Right atrium auricular region (tissue), 2 donors: ENCODE measurements around the gene ACAP3. TPM values are rescaled to one million over a fixed set of nuclear protein-coding genes. Genes with fewer than 3 reads are reported as not detected.
A peak's percentile ranks its signal among the peaks of the same experiment; 100 is the strongest.

Source experiments
- DNase-seq: peaks from one replicate; pipeline ENCODE4 v3.0.0-alpha.2; 2019; ENCODE audit warnings: low spot score
- H3K27ac ChIP-seq, 2 donors: fragments of 200-600 bp; sonication (generic); 1 replicate in 1 of 2; 2 replicates in 1 of 2; pipeline ENCODE4 v1.5.1; 2016 to 2019
- H3K27me3 ChIP-seq, 2 donors: fragments of 200-600 bp; sonication (generic); one replicate each; pipeline versions ENCODE4 v1.5.1 to v1.6.0; 2017 to 2019
- H3K36me3 ChIP-seq: fragments of 200-600 bp; sonication (generic); one replicate; pipeline ENCODE4 v1.5.1; 2016
- H3K4me1 ChIP-seq, 2 donors: fragments of 200-600 bp; sonication (generic); one replicate each; pipeline versions ENCODE4 v1.5.1 to v1.6.0; 2017 to 2019
- H3K4me3 ChIP-seq, 2 donors: fragments of 200-600 bp; sonication (generic); 1 replicate in 1 of 2; 2 replicates in 1 of 2; pipeline ENCODE4 v1.5.1; 2017 to 2019; ENCODE audit warnings: mild to moderate bottlenecking in 1 of 2, moderate library complexity in 1 of 2
- H3K9me3 ChIP-seq, 2 donors: fragments of 200-600 bp; sonication (generic); one replicate each; pipeline ENCODE4 v1.5.1; 2019
- CTCF ChIP-seq, 2 donors: fragments of 200-600 bp; sonication (generic); IDR thresholded peaks; one replicate each; pipeline ENCODE4 v1.5.1; 2019; ENCODE audit warnings: antibody characterized with exemption in 2 of 2
- total RNA-seq, 2 donors: library from RNA; depleted of rRNA; stranded (reverse); fragments of >200 nt; gene quantifications; one replicate each; pipeline ENCODE4 v1.1.0, GENCODE V29; 2016

Gene ACAP3
- total RNA-seq, 2 donors from 2014 or later = 19.5 to 20.4 TPM

GRCh38 chr1:1345860-1346500 lies 38.2 kb upstream of the ACAP3 start:
- H3K27ac ChIP-seq = peak overlapping the region in 1 of 2 donors; percentile 80
- DNase-seq = no peak

GRCh38 chr1:1345384-1345783 lies 37.7 kb upstream of the ACAP3 start:
- Histone ChIP-seq H3K4me1 (peaks cover 0 to 46% of the 10 kb centered on the region in 2 donors), H3K36me3 (peaks cover 3% of the 10 kb centered on the region), H3K4me3 (no peak overlapping the region), H3K9me3 (no peaks in the 10 kb centered on the region), H3K27ac (peak overlapping the region in 1 of 2 donors; percentile 80), H3K27me3 (no peaks in the 10 kb centered on the region)
- TF ChIP-seq CTCF (IDR thresholded peaks at IDR 0.05) = no peak
- DNase-seq = no peak

More at GRCh38 chr1:1345860-1346500, 38.2 kb upstream of the ACAP3 start:
- H3K4me3 ChIP-seq = no peak overlapping the region
- TF ChIP-seq CTCF (IDR thresholded peaks at IDR 0.05) = no peak
- no peaks in the 10 kb centered on the region for H3K27me3 ChIP-seq
- H3K4me1 ChIP-seq = peaks cover 0 to 46% of the 10 kb centered on the region in 2 donors
- H3K9me3 ChIP-seq = no peaks in the 10 kb centered on the region
- no peaks in the 10 kb centered on the region for H3K36me3 ChIP-seq

- no peak for TF ChIP-seq CTCF (IDR thresholded peaks at IDR 0.05)
- H3K4me3 ChIP-seq = no peak overlapping the region
- no peak overlapping the region for H3K27ac ChIP-seq
- no peak for DNase-seq
- H3K36me3 ChIP-seq = peaks cover 9% of the 10 kb centered on the region
- no peaks in the 10 kb centered on the region for H3K9me3 ChIP-seq
- peaks cover 0 to 46% of the 10 kb centered on the region in 2 donors for H3K4me1 ChIP-seq
- H3K27me3 ChIP-seq = no peaks in the 10 kb centered on the region
These were observed 37.1 kb upstream of the ACAP3 start for GRCh38 chr1:1344655-1345361.

- no peak for TF ChIP-seq CTCF (IDR thresholded peaks at IDR 0.05)
- H3K27ac ChIP-seq = no peak overlapping the region
- H3K27me3 ChIP-seq = no peaks in the 10 kb centered on the region
- no peaks in the 10 kb centered on the region for H3K9me3 ChIP-seq
- H3K4me1 ChIP-seq = peaks cover 0 to 46% of the 10 kb centered on the region in 2 donors
- no peak overlapping the region for H3K4me3 ChIP-seq
- DNase-seq = no peak
- H3K36me3 ChIP-seq = peaks cover 17% of the 10 kb centered on the region
These were observed 36.2 kb upstream of the ACAP3 start for GRCh38 chr1:1343811-1344421.

GRCh38 chr1:1342584-1343115 lies 34.9 kb upstream of the ACAP3 start:
- Histone ChIP-seq H3K36me3 (peaks cover 30% of the 10 kb centered on the region), H3K4me1 (peaks cover 0 to 36% of the 10 kb centered on the region in 2 donors)

More at GRCh38 chr1:1342584-1343115, 34.9 kb upstream of the ACAP3 start:
- no peak overlapping the region for H3K27ac ChIP-seq
- no peaks in the 10 kb centered on the region for H3K9me3 ChIP-seq
- DNase-seq = no peak
- H3K4me3 ChIP-seq = no peak overlapping the region
- TF ChIP-seq CTCF (IDR thresholded peaks at IDR 0.05) = no peak
- H3K27me3 ChIP-seq = no peaks in the 10 kb centered on the region
